Endothelial cell (in vitro differentiated cells): Measurements from ENCODE around the gene POU2AF3. TPM values are rescaled to one million over a fixed set of nuclear protein-coding genes. Genes with fewer than 3 reads are reported as not detected.
"Not testable (repeated sequence)": the region's sequence is repeated elsewhere in the genome, so short reads cannot be mapped to it uniquely, and the experiment has no call there.

Experiments used
- DNase-seq: peaks from one replicate; pipeline ENCODE4 v3.0.0; 2021; ENCODE audit warnings: low spot score
- H3K27ac Mint-ChIP-seq: one replicate; pipeline ENCODE4 v1.8.0; 2021; ENCODE audit warnings: mixed read lengths, inconsistent platforms; ENCODE audit not compliant: unreplicated experiment
- H3K27me3 Mint-ChIP-seq: one replicate; pipeline ENCODE4 v1.8.0; 2021; ENCODE audit warnings: mild to moderate bottlenecking, moderate library complexity, mixed read lengths, inconsistent platforms; ENCODE audit not compliant: unreplicated experiment
- H3K36me3 Mint-ChIP-seq: one replicate; pipeline ENCODE4 v1.8.0; 2021; ENCODE audit warnings: mild to moderate bottlenecking, low read depth, mixed read lengths, inconsistent platforms; ENCODE audit not compliant: unreplicated experiment
- H3K4me1 Mint-ChIP-seq: one replicate; pipeline ENCODE4 v1.8.0; 2021; ENCODE audit warnings: mild to moderate bottlenecking, mixed read lengths, inconsistent platforms; ENCODE audit not compliant: unreplicated experiment
- H3K4me3 Mint-ChIP-seq: one replicate; pipeline ENCODE4 v1.8.0; 2021; ENCODE audit warnings: mild to moderate bottlenecking, mixed read lengths, inconsistent platforms; ENCODE audit not compliant: unreplicated experiment
- H3K9me3 Mint-ChIP-seq: one replicate; pipeline ENCODE4 v1.8.0; 2021; ENCODE audit warnings: mixed read lengths, inconsistent platforms; ENCODE audit not compliant: unreplicated experiment
- CTCF ChIP-seq: fragments of 200-600 bp; sonication (generic); IDR thresholded peaks from one replicate; pipeline ENCODE4 v1.5.0; 2021; ENCODE audit warnings: antibody characterized with exemption; ENCODE audit not compliant: unreplicated experiment
- total RNA-seq: library from RNA; stranded (reverse); fragmentation: NEBNext Ultra II Directional; extraction: Animal tissue kit (Norgen Biotek cat#: 25700); gene quantifications from one replicate; pipeline ENCODE4 v1.2.1, GENCODE V29; 2021; ENCODE audit not compliant: unreplicated experiment

The POU2AF3 gene
- total RNA-seq, 1 donor from 2014 or later = 0.28 TPM

GRCh38 chr11:111259896-111260295 lies 38.5 kb upstream of the POU2AF3 start:
- Mint-ChIP-seq H3K9me3 (no peaks in the 10 kb centered on the region), H3K4me1 (no peaks in the 10 kb centered on the region), H3K4me3 (no peak overlapping the region), H3K36me3 (no peaks in the 10 kb centered on the region), H3K27ac (no peak overlapping the region), H3K27me3 (no peaks in the 10 kb centered on the region)
- no peak for DNase-seq
- TF ChIP-seq CTCF = no peak

GRCh38 chr11:111260811-111261210 lies 37.5 kb upstream of the POU2AF3 start:
- Mint-ChIP-seq H3K9me3 (no peaks in the 10 kb centered on the region), H3K36me3 (no peaks in the 10 kb centered on the region), H3K4me1 (no peaks in the 10 kb centered on the region), H3K27me3 (no peaks in the 10 kb centered on the region), H3K4me3 (no peak overlapping the region), H3K27ac (no peak overlapping the region)
- no peak for DNase-seq
- no peak for TF ChIP-seq CTCF

GRCh38 chr11:111264646-111265045 lies 33.7 kb upstream of the POU2AF3 start:
- Mint-ChIP-seq H3K27me3 (no peaks in the 10 kb centered on the region), H3K4me3 (no peak overlapping the region), H3K27ac (no peak overlapping the region), H3K9me3 (no peaks in the 10 kb centered on the region), H3K4me1 (no peaks in the 10 kb centered on the region), H3K36me3 (no peaks in the 10 kb centered on the region)
- no peak for DNase-seq
- no peak for TF ChIP-seq CTCF

- no peaks in the 10 kb centered on the region for H3K4me1 Mint-ChIP-seq
- H3K9me3 Mint-ChIP-seq = no peaks in the 10 kb centered on the region
- TF ChIP-seq CTCF = no peak
- no peak overlapping the region for H3K4me3 Mint-ChIP-seq
- H3K27me3 Mint-ChIP-seq = no peaks in the 10 kb centered on the region
- H3K27ac Mint-ChIP-seq = no peak overlapping the region
- no peak for DNase-seq
- H3K36me3 Mint-ChIP-seq = no peaks in the 10 kb centered on the region
Measured at GRCh38 chr11:111265421-111265820, 32.9 kb upstream of the POU2AF3 start.

- H3K9me3 Mint-ChIP-seq, H3K27me3 Mint-ChIP-seq, H3K27ac Mint-ChIP-seq, H3K4me1 Mint-ChIP-seq, H3K4me3 Mint-ChIP-seq, H3K36me3 Mint-ChIP-seq, DNase-seq: not testable (repeated sequence)
Measured at GRCh38 chr11:111268303-111268702, 30.0 kb upstream of the POU2AF3 start.
